HepG2 (cell line): ENCODE data around the gene GNB3. TPM values are rescaled to one million over a fixed set of nuclear protein-coding genes. Genes with fewer than 3 reads are reported as not detected.
A peak's percentile ranks its signal among the peaks of the same experiment; 100 is the strongest.

ENCODE experiments used
- ARNTL ChIP-seq: sonication (generic); formaldehyde crosslinking; IDR thresholded peaks from 2 replicates; pipeline ENCODE4 v1.4.0; 2020; ENCODE audit warnings: mild to moderate bottlenecking, missing genetic modification reagents
- ESRRA ChIP-seq: sonication (generic); formaldehyde crosslinking; IDR thresholded peaks from 2 replicates; pipeline ENCODE4 v1.5.1; 2020; ENCODE audit warnings: mild to moderate bottlenecking, low read depth, missing genetic modification reagents
- FOXA1 ChIP-seq, 2 experiments: fragments of 450-650 bp in 1 of 2; sonication (generic) in 1 of 2; formaldehyde crosslinking in 1 of 2; IDR thresholded peaks; 2 replicates each; pipeline versions ENCODE4 v1.4.0 to v1.6.1; 2016 to 2020; ENCODE audit warnings: missing genetic modification reagents in 1 of 2
- FOXC1 ChIP-seq: sonication (generic); formaldehyde crosslinking; IDR thresholded peaks from 2 replicates; pipeline ENCODE4 v1.8.0; 2022; ENCODE audit warnings: mild to moderate bottlenecking, missing genetic modification reagents, borderline replicate concordance
- JUND ChIP-seq: sonication (generic); formaldehyde crosslinking; IDR thresholded peaks from 2 replicates; pipeline ENCODE4 v1.8.0; 2022; ENCODE audit warnings: mild to moderate bottlenecking, missing genetic modification reagents
- KDM4B ChIP-seq: sonication (generic); formaldehyde crosslinking; IDR thresholded peaks from 2 replicates; pipeline ENCODE4 v1.4.0; 2020; ENCODE audit warnings: missing genetic modification reagents
- MED8 ChIP-seq: sonication (generic); formaldehyde crosslinking; IDR thresholded peaks from 2 replicates; pipeline ENCODE4 v1.8.1; 2023; ENCODE audit warnings: mild to moderate bottlenecking, missing genetic modification reagents; ENCODE audit not compliant: insufficient replicate concordance
- SIX1 ChIP-seq: sonication (generic); formaldehyde crosslinking; IDR thresholded peaks from 2 replicates; pipeline ENCODE4 v1.4.0; 2020; ENCODE audit warnings: missing genetic modification reagents, borderline replicate concordance
- SMAD1 ChIP-seq: sonication (generic); formaldehyde crosslinking; IDR thresholded peaks from 2 replicates; pipeline ENCODE4 v1.4.0; 2020; ENCODE audit warnings: missing genetic modification reagents, low read depth, mild to moderate bottlenecking, borderline replicate concordance
- SP2 ChIP-seq: sonication (generic); formaldehyde crosslinking; IDR thresholded peaks from 2 replicates; pipeline ENCODE4 v1.5.1; 2020; ENCODE audit warnings: mild to moderate bottlenecking, missing genetic modification reagents
- TBX3 ChIP-seq: fragments of 450-650 bp; IDR thresholded peaks from 2 replicates; pipeline ENCODE4 v1.6.1; 2017; ENCODE audit warnings: antibody characterized with exemption, mild to moderate bottlenecking, inconsistent platforms, borderline replicate concordance
- ZBTB7A ChIP-seq: sonication (generic); formaldehyde crosslinking; IDR thresholded peaks from 2 replicates; pipeline ENCODE4 v1.8.0; 2022; ENCODE audit warnings: mild to moderate bottlenecking, missing genetic modification reagents
- ZKSCAN8 ChIP-seq: IDR thresholded peaks from 2 replicates; pipeline ENCODE4 v1.6.1; 2016; ENCODE audit warnings: borderline replicate concordance, missing genetic modification reagents, missing compliant biosample characterization
- ZNF432 ChIP-seq: sonication (generic); formaldehyde crosslinking; IDR thresholded peaks from 2 replicates; pipeline ENCODE4 v1.5.0; 2020; ENCODE audit warnings: missing genetic modification reagents, mild to moderate bottlenecking, borderline replicate concordance
- ZNF678 ChIP-seq: sonication (generic); formaldehyde crosslinking; IDR thresholded peaks from 2 replicates; pipeline ENCODE4 v1.4.0; 2020; ENCODE audit warnings: mild to moderate bottlenecking, missing genetic modification reagents
- ZNF781 ChIP-seq: sonication (generic); formaldehyde crosslinking; IDR thresholded peaks from 2 replicates; pipeline ENCODE4 v1.5.1; 2020; ENCODE audit warnings: borderline replicate concordance, mild to moderate bottlenecking, missing genetic modification reagents; ENCODE audit errors: not compliant biosample characterization
- polyA plus RNA-seq, 8 experiments: library from polyadenylated mRNA; depleted of rRNA in 3 of 8; stranded (reverse) in 7 of 8; unstranded in 1 of 8; fragments of >200 nt; fragmentation: Illumina TruSeq in 4 of 8; extraction: Trizol in 4 of 8; gene quantifications; 2 replicates each; pipeline versions ENCODE4 v1.2.1 to v1.2.3, GENCODE V29; 2011 to 2016; ENCODE audit warnings: low read depth in 4 of 8, missing spikeins in 1 of 8, mixed read lengths in 1 of 8; ENCODE audit not compliant: insufficient read depth in 1 of 8
- total RNA-seq, 5 experiments: library from RNA; depleted of rRNA; stranded (reverse); fragments of >200 nt; fragmentation: Illumina TruSeq; extraction: Trizol; gene quantifications; 2 replicates each; pipeline ENCODE4 v1.2.3, GENCODE V29; 2016; ENCODE audit warnings: low read depth in 1 of 5
- TF ChIP-seq, protein P1 (sequence below): sonication (generic); formaldehyde crosslinking; IDR thresholded peaks from 2 replicates; pipeline ENCODE4 v1.5.0; 2020; ENCODE audit warnings: mild to moderate bottlenecking, missing genetic modification reagents
- TF ChIP-seq, protein P2 (sequence below): IDR thresholded peaks from 2 replicates; pipeline ENCODE4 v1.6.1; 2016
- TF ChIP-seq, protein P3 (sequence below): sonication (generic); formaldehyde crosslinking; IDR thresholded peaks from 2 replicates; pipeline ENCODE4 v1.4.0; 2020; ENCODE audit warnings: mild to moderate bottlenecking, missing genetic modification reagents, borderline replicate concordance
- TF ChIP-seq, protein P4 (sequence below): sonication (generic); formaldehyde crosslinking; IDR thresholded peaks from 2 replicates; pipeline ENCODE4 v1.5.1; 2020; ENCODE audit warnings: mild to moderate bottlenecking, moderate library complexity, missing genetic modification reagents

The GNB3 gene
- total and polyA plus RNA-seq, 2 of the 13 experiments (the other 11 are each of a cell fraction or from before 2014, with no cell fraction given): 1.3 to 3.6 TPM

DNA sequence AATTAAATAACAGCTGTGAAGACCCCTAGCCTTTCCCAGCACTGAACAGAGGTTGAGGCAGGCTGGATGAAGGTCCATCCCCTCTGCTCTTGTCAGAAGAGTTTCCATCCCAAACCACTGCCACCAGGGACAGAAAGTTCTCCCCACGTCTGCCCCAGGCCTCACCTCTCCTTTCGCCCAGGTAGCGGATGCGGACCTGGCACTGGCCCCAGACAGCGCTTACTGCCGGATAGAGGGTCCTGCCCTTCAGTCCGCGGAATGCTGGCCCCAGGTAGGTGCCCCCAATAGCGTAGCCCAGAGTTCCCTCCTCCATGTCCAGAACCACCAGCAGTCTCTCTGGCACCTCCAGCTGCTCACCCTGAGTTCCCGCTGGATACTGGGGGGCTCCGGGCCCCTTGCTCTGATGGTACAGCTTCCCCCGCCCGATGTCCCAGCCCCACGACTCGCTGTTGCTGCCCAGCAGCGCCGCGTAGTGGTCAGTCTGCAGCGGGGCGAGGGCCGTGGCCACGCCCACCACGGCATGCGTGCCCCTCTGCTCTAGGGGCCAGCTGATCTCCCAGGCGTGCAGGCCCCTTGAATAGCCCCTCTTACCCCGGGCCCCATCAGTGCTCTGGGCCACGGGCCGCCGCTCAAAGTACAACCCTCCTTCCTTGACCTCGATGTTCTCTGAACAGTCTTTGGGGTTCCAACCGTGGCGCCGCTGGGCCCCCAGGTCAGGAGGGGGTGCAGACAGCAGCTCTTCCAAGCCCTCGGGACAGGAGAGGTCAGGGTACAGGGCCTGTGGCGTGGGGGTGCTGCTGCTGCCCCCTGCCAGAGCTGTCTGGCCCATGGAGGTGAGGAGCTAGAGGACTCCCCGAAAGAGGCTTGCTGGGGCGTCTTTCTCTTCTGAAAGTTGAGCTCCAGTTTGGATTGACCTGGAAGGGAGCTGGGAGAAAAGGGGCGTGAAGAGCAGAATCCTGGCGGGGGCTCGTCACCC lies 31.6 kb downstream of the GNB3 start (continued):
- TF ChIP-seq, protein P1, sequence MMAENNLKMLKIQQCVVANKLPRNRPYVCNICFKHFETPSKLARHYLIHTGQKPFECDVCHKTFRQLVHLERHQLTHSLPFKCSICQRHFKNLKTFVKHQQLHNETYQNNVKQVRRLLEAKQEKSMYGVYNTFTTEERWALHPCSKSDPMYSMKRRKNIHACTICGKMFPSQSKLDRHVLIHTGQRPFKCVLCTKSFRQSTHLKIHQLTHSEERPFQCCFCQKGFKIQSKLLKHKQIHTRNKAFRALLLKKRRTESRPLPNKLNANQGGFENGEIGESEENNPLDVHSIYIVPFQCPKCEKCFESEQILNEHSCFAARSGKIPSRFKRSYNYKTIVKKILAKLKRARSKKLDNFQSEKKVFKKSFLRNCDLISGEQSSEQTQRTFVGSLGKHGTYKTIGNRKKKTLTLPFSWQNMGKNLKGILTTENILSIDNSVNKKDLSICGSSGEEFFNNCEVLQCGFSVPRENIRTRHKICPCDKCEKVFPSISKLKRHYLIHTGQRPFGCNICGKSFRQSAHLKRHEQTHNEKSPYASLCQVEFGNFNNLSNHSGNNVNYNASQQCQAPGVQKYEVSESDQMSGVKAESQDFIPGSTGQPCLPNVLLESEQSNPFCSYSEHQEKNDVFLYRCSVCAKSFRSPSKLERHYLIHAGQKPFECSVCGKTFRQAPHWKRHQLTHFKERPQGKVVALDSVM (CRISPR knock-in tag): peak; percentile 53; the same call in 1 of the 2 replicates
- TF ChIP-seq, protein P2, sequence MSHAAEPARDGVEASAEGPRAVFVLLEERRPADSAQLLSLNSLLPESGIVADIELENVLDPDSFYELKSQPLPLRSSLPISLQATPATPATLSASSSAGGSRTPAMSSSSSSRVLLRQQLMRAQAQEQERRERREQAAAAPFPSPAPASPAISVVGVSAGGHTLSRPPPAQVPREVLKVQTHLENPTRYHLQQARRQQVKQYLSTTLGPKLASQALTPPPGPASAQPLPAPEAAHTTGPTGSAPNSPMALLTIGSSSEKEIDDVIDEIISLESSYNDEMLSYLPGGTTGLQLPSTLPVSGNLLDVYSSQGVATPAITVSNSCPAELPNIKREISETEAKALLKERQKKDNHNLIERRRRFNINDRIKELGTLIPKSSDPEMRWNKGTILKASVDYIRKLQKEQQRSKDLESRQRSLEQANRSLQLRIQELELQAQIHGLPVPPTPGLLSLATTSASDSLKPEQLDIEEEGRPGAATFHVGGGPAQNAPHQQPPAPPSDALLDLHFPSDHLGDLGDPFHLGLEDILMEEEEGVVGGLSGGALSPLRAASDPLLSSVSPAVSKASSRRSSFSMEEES (CRISPR knock-in tag): peak; percentile 51; the same call in 1 of the 2 replicates
- no peak for TF ChIP-seq ZNF432 (CRISPR knock-in tag)
- TF ChIP-seq ARNTL (CRISPR knock-in tag): no peak; the same call in 1 of the 2 replicates
- peak; percentile 69; the same call in 1 of the 2 replicates for TF ChIP-seq JUND (CRISPR knock-in tag)
- peak; percentile 95 for TF ChIP-seq ZBTB7A
- TF ChIP-seq, protein P3, sequence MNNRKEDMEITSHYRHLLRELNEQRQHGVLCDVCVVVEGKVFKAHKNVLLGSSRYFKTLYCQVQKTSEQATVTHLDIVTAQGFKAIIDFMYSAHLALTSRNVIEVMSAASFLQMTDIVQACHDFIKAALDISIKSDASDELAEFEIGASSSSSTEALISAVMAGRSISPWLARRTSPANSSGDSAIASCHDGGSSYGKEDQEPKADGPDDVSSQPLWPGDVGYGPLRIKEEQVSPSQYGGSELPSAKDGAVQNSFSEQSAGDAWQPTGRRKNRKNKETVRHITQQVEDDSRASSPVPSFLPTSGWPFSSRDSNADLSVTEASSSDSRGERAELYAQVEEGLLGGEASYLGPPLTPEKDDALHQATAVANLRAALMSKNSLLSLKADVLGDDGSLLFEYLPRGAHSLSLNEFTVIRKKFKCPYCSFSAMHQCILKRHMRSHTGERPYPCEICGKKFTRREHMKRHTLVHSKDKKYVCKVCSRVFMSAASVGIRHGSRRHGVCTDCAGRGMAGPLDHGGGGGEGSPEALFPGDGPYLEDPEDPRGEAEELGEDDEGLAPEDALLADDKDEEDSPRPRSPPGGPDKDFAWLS (CRISPR knock-in tag): 0 out of 2 replicates have a peak, but pooled peaks have one; percentile 27
- TF ChIP-seq KDM4B (CRISPR knock-in tag): peak; percentile 77; the same call in 1 of the 2 replicates
- no peak for TF ChIP-seq ZNF678 (CRISPR knock-in tag)
- no peak for TF ChIP-seq TBX3
- TF ChIP-seq ZNF781 (CRISPR knock-in tag): peak; percentile 23
- TF ChIP-seq, protein P4, sequence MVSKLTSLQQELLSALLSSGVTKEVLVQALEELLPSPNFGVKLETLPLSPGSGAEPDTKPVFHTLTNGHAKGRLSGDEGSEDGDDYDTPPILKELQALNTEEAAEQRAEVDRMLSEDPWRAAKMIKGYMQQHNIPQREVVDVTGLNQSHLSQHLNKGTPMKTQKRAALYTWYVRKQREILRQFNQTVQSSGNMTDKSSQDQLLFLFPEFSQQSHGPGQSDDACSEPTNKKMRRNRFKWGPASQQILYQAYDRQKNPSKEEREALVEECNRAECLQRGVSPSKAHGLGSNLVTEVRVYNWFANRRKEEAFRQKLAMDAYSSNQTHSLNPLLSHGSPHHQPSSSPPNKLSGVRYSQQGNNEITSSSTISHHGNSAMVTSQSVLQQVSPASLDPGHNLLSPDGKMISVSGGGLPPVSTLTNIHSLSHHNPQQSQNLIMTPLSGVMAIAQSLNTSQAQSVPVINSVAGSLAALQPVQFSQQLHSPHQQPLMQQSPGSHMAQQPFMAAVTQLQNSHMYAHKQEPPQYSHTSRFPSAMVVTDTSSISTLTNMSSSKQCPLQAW (CRISPR knock-in tag): peak; percentile 71; the same call in 1 of the 2 replicates
- TF ChIP-seq ESRRA (CRISPR knock-in tag): peak; percentile 39; the same call in 1 of the 2 replicates
- TF ChIP-seq ZKSCAN8: 0 out of 2 replicates have a peak, but pooled peaks have one; percentile 42
- TF ChIP-seq SIX1: no peak
- TF ChIP-seq SMAD1 (CRISPR knock-in tag): 0 out of 2 replicates have a peak, but pooled peaks have one; percentile 18
- peak; percentile 42; the same call in 1 of the 2 replicates for TF ChIP-seq FOXC1 (CRISPR knock-in tag)
- peak; percentile 21 for TF ChIP-seq MED8
- TF ChIP-seq FOXA1 (IDR thresholded peaks at IDR 0.05): no peak
- TF ChIP-seq FOXA1 (CRISPR knock-in tag; IDR thresholded peaks at IDR 0.05): no peak
- TF ChIP-seq SP2 (CRISPR knock-in tag): no peak
